ENCODE measurements around the gene TMEM140. TPM values are rescaled to one million over a fixed set of nuclear protein-coding genes. Genes with fewer than 3 reads are reported as not detected.

TMEM140 gene
- total and polyA plus RNA-seq, 2 of the 13 experiments (the other 11 are each of a cell fraction or from before 2014, with no cell fraction given), result 9.2 to 21.7 TPM

DNA sequence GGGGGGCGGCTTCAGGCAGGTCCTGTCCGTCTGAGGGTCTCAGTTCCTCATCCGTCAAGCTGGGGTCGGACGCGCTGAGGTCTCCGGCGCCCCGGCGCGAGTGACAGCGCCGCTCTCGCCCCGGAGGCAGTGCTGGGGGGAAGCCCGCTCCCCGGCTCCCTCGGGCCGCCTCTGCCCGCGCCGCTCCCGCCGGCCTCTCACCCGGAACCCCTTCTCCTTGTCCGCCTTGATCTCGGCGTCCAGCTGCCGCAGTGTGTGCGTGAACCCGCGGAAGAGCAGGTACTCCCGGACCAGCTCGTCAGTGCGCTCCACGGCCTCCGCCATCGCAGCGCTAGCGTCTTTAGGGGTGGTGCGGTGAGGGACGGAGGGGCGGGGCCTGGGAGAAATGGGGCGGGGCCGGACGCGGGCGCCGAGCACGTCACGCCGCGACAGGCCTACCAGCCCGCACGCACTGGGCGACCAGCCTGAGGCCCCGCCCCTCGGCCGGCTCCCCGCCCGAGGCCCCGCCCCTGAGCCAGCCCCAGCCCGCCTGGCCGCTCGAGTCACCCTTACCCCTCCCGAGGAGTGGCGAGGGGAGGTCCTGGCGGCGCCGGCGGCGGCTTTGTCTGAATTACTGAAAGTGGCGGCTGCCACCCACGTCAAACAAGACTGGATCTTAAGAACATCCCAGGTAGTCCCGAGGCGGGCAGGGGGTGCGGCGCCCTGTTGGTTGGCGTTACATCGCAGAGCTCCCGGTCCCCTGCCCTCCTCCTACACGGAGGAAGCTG lies 63.5 kb downstream of the TMEM140 start, which contains the start of gene WDR91 (continued):
- TF ChIP-seq, protein P1, sequence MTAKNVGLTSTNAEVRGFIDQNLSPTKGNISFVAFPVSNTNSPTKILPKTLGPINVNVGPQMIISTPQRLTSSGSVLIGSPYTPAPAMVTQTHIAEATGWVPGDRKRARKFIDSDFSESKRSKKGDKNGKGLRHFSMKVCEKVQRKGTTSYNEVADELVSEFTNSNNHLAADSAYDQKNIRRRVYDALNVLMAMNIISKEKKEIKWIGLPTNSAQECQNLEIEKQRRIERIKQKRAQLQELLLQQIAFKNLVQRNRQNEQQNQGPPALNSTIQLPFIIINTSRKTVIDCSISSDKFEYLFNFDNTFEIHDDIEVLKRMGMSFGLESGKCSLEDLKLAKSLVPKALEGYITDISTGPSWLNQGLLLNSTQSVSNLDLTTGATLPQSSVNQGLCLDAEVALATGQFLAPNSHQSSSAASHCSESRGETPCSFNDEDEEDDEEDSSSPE (CRISPR knock-in tag; IDR thresholded peaks at IDR 0.05), result 0 out of 2 replicates have a peak, but pooled peaks have one; percentile 31
- TF ChIP-seq ZMYM4 (CRISPR knock-in tag; IDR thresholded peaks at IDR 0.05) (peak; percentile 58; the same call in 1 of the 2 replicates), ZNF883 (CRISPR knock-in tag; IDR thresholded peaks at IDR 0.05; ENCODE audit: not compliant biosample characterization) (peak; percentile 82), AKAP8 (CRISPR knock-in tag; IDR thresholded peaks at IDR 0.05) (peak; percentile 73; the same call in 1 of the 2 replicates), NR2F6 (IDR thresholded peaks at IDR 0.05) (no peak), NR2F6 (CRISPR knock-in tag; IDR thresholded peaks at IDR 0.05) (no peak), KMT2B (CRISPR knock-in tag; IDR thresholded peaks at IDR 0.05) (peak; percentile 57; the same call in 1 of the 2 replicates), SRF (IDR thresholded peaks at IDR 0.05; ENCODE audit: low read depth, low read length) (no peak), GLI4 (CRISPR knock-in tag; IDR thresholded peaks at IDR 0.05; ENCODE audit: borderline replicate concordance) (peak; percentile 79; the same call in 1 of the 2 replicates), ZSCAN22 (CRISPR knock-in tag; IDR thresholded peaks at IDR 0.05) (peak; percentile 87), LCORL (IDR thresholded peaks at IDR 0.05) (no peak), LCORL (CRISPR knock-in tag; IDR thresholded peaks at IDR 0.05) (peak; percentile 52; the same call in 1 of the 2 replicates), MAX (IDR thresholded peaks at IDR 0.05) (peak; percentile 32; the same call in 1 of the 2 replicates), MEF2D (CRISPR knock-in tag; IDR thresholded peaks at IDR 0.05) (peak; percentile 11; the same call in 1 of the 2 replicates), ARNTL (CRISPR knock-in tag; IDR thresholded peaks at IDR 0.05) (0 out of 2 replicates have a peak, but pooled peaks have one; percentile 27), ZNF546 (CRISPR knock-in tag; conservative IDR thresholded peaks at IDR 0.05) (0 out of 2 replicates have a peak, but pooled peaks have one; percentile 39), SRSF1 (optimal IDR thresholded peaks at IDR 0.05; ENCODE audit: low read depth, low read length) (no peak), MXI1 (IDR thresholded peaks at IDR 0.05; ENCODE audit: borderline replicate concordance, low read depth, low read length) (peak; percentile 38; the same call in 1 of the 3 replicates), ZNF24 (IDR thresholded peaks at IDR 0.05) (no peak), HNF4A (CRISPR knock-in tag; IDR thresholded peaks at IDR 0.05) (no peak), SYNCRIP (IDR thresholded peaks at IDR 0.05; ENCODE audit: insufficient read depth, low read depth, low read length) (no peak), HMGA1 (CRISPR knock-in tag; conservative IDR thresholded peaks at IDR 0.05) (no peak), MYNN (CRISPR knock-in tag; IDR thresholded peaks at IDR 0.05; ENCODE audit: low read depth) (no peak), ZNF619 (CRISPR knock-in tag; IDR thresholded peaks at IDR 0.05) (0 out of 2 replicates have a peak, but pooled peaks have one; percentile 41)
- TF ChIP-seq, protein P2, sequence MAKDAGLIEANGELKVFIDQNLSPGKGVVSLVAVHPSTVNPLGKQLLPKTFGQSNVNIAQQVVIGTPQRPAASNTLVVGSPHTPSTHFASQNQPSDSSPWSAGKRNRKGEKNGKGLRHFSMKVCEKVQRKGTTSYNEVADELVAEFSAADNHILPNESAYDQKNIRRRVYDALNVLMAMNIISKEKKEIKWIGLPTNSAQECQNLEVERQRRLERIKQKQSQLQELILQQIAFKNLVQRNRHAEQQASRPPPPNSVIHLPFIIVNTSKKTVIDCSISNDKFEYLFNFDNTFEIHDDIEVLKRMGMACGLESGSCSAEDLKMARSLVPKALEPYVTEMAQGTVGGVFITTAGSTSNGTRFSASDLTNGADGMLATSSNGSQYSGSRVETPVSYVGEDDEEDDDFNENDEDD (CRISPR knock-in tag; IDR thresholded peaks at IDR 0.05; ENCODE audit: borderline replicate concordance), result no peak
- TF ChIP-seq, protein P3, sequence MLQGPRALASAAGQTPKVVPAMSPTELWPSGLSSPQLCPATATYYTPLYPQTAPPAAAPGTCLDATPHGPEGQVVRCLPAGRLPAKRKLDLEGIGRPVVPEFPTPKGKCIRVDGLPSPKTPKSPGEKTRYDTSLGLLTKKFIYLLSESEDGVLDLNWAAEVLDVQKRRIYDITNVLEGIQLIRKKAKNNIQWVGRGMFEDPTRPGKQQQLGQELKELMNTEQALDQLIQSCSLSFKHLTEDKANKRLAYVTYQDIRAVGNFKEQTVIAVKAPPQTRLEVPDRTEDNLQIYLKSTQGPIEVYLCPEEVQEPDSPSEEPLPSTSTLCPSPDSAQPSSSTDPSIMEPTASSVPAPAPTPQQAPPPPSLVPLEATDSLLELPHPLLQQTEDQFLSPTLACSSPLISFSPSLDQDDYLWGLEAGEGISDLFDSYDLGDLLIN (CRISPR knock-in tag; IDR thresholded peaks at IDR 0.05; ENCODE audit: borderline replicate concordance), result no peak
